Ovary (tissue), 3 donors: ENCODE measurements around the gene PKP1.

Source experiments
- CTCF ChIP-seq, 3 donors: fragments of 450-650 bp in 2 of 3; fragments of 200-600 bp in 1 of 3; IDR thresholded peaks; one replicate each; pipeline versions ENCODE4 v1.5.1 to v1.8.0; 2016 to 2022; ENCODE audit warnings: antibody characterized with exemption in 3 of 3, mild to moderate bottlenecking in 1 of 3
- EP300 ChIP-seq: sonication (generic); formaldehyde crosslinking; IDR thresholded peaks from one replicate; pipeline ENCODE4 v1.6.1; 2017; ENCODE audit warnings: antibody characterized with exemption
- POLR2A ChIP-seq: fragments of 450-650 bp; IDR thresholded peaks from one replicate; pipeline ENCODE4 v1.6.1; 2017; ENCODE audit warnings: antibody characterized with exemption, mild to moderate bottlenecking, moderate library complexity
- donor health status: DM: no; HTN: no; CAD: no.

- TF ChIP-seq EP300 (no peak), CTCF (IDR thresholded peaks at IDR 0.05) (no peak), POLR2A (no peak)
These were observed 75.3 kb downstream of the PKP1 start for GRCh38 chr1:201358596-201358995.
